C4-2B (cell line): ENCODE measurements around the gene CACNA1B.

Experiments used
- CTCF ChIP-seq: fragments of 450-650 bp; conservative IDR thresholded peaks from 2 replicates; pipeline ENCODE4 v1.5.1; 2017; ENCODE audit warnings: mild to moderate bottlenecking
- ZFX ChIP-seq: fragments of 450-650 bp; IDR thresholded peaks from 2 replicates; pipeline ENCODE4 v1.6.1; 2017

GRCh38 chr9:137955224-137955570, 77.6 kb downstream of the CACNA1B start:
- TF ChIP-seq CTCF (no peak), ZFX (no peak)
